ENCODE measurements around the gene FAM210B.
"Not testable (repeated sequence)": the region's sequence is repeated elsewhere in the genome, so short reads cannot be mapped to it uniquely, and the experiment has no call there.

FAM210B gene

DNA sequence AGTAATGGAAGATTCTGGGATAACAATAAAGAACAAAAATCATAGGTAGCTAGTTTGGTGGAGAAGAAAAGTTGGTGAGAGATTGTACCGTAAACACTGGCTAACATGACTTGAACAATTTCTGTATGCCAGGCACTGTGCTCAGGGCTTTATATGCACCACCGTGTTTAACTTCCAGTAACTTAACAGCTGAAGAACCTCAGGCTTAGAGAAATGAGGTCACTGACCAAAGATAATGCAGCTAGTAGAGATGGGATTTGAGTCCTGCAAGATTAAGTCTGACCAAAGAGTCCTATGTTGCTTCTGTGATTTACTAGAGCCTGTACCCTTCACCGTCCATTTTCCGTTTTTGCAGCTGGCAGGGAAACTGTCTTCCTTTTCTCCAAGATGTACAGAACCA, 36.4 kb downstream of the FAM210B start:
- CTCF ChIA-PET, result interaction anchor here (0.9 to 3.4 kb wide), 9 partner anchors 15 to 121 kb away, joined by 3 to 22 read pairs (median 3); partner anchors contain the start of gene CASS4
- H3K4me1 ChIP-seq (ENCODE audit: control extremely low read depth in 1 of 4, control insufficient read depth in 4 of 4, insufficient read depth in 4 of 4, low read length in 3 of 4), result peaks cover 17 to 28% (median 18%) of the 10 kb centered on the region in 4 experiments
- H3K27me3 ChIP-seq (replicated peaks in 2 of 5; ENCODE audit: control insufficient read depth in 4 of 5, insufficient read depth in 5 of 5, low read length in 4 of 5), result no peaks in the 10 kb centered on the region
- DNase-seq, result no peak
- no peak overlapping the region for H3K4me3 ChIP-seq (ENCODE audit: control insufficient read depth in 1 of 7, extremely low read depth in 1 of 7, insufficient read depth in 4 of 7, low read depth in 2 of 7, low read length in 6 of 7)
- H3K9me3 ChIP-seq (ENCODE audit: control extremely low read depth in 1 of 5, control insufficient read depth in 4 of 5, insufficient read depth in 2 of 5, low read depth in 1 of 5, low read length in 4 of 5), result no peaks in the 10 kb centered on the region
- H3K27ac ChIP-seq (ENCODE audit: insufficient read depth in 1 of 2, low read depth in 1 of 2, low read length in 2 of 2, poor library complexity in 1 of 2, severe bottlenecking in 2 of 2), result no peak overlapping the region
- peaks cover 16 to 49% (median 37%) of the 10 kb centered on the region in 4 experiments for H3K36me3 ChIP-seq (ENCODE audit: control insufficient read depth in 4 of 4, insufficient read depth in 4 of 4, low read length in 3 of 4)
- POLR2A ChIA-PET, result no interaction called here
- 96% methylated on average over 4 of the region's 4 CpGs for WGBS (ENCODE audit: insufficient coverage)

DNA sequence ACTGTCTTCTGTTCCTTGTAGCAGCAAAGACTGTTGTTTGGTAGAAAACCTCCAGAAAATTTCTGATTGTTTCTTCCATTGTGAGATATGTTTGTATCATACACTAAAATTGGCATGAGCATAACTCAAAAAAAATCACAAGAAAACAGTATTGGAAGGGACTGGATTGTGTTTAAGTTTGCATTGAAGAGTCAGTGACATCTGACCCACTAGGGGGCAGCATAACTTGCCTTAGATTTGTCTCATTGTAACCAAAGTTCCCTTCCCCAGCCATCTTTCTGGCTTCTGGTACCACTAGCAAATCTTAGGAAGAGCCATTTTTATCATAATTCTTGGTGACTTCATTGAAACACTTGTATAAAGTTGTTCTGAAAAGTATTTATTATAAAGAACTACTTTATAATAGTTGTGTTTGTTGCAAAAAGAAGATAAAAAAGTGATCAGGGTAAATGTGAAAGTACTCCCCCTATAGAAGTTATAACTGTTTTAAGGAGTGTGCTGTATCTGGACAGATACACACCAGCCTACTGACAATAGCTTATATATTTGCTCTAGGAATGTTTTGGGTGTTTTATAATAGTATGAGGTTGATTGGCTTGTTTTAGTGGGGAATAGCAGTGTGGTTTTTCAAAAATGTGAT, 41.3 kb downstream of the FAM210B start:
- Histone ChIP-seq H3K27ac (ENCODE audit: insufficient read depth in 1 of 2, low read depth in 1 of 2, low read length in 2 of 2, poor library complexity in 1 of 2, severe bottlenecking in 2 of 2) (no peak overlapping the region), H3K36me3 (ENCODE audit: control insufficient read depth in 4 of 4, insufficient read depth in 4 of 4, low read length in 3 of 4) (peaks cover 28 to 82% (median 62%) of the 10 kb centered on the region in 4 experiments), H3K9me3 (ENCODE audit: control extremely low read depth in 1 of 5, control insufficient read depth in 4 of 5, insufficient read depth in 2 of 5, low read depth in 1 of 5, low read length in 4 of 5) (no peaks in the 10 kb centered on the region), H3K27me3 (replicated peaks in 2 of 5; ENCODE audit: control insufficient read depth in 4 of 5, insufficient read depth in 5 of 5, low read length in 4 of 5) (no peaks in the 10 kb centered on the region), H3K4me3 (ENCODE audit: control insufficient read depth in 1 of 7, extremely low read depth in 1 of 7, insufficient read depth in 4 of 7, low read depth in 2 of 7, low read length in 6 of 7) (no peak overlapping the region), H3K4me1 (ENCODE audit: control extremely low read depth in 1 of 4, control insufficient read depth in 4 of 4, insufficient read depth in 4 of 4, low read length in 3 of 4) (peaks cover 0 to 3% (median 0%) of the 10 kb centered on the region in 4 experiments)
- DNase-seq, result peak; percentile 81 to 90 (median 83)
- ChIA-PET CTCF (interaction anchor here (0.6 to 2.3 kb wide), 12 partner anchors 11 to 116 kb away, joined by 3 to 6 read pairs (median 3); partner anchors contain the start of genes CASS4 and RTF2), POLR2A (no interaction called here)

DNA sequence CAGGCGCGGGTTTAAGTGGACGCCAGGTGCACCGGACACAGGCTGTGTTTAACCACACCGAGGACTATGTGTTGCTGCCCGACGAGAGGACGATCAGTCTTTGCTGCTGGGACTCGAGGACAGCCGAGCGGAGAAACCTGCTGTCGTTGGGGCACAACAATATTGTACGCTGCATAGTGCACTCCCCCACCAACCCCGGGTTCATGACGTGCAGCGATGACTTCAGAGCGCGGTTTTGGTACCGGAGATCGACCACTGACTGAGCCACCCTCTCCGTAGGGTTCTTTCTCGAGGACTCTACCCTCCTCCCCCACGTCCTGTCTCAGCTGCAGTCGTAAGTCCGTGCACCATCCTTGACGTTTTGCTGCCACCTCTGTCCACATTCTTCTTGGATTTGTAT, 44.7 kb downstream of the FAM210B start:
- ChIA-PET CTCF (interaction anchor here (0.6 kb wide), 1 partner anchor 96 kb away, joined by 3 read pairs; no protein-coding TSS in a partner anchor), POLR2A (no interaction called here)
- no peak for DNase-seq
- Histone ChIP-seq H3K27ac (ENCODE audit: insufficient read depth in 1 of 2, low read depth in 1 of 2, low read length in 2 of 2, poor library complexity in 1 of 2, severe bottlenecking in 2 of 2) (no peak overlapping the region), H3K27me3 (replicated peaks in 2 of 5; ENCODE audit: control insufficient read depth in 4 of 5, insufficient read depth in 5 of 5, low read length in 4 of 5) (no peaks in the 10 kb centered on the region), H3K9me3 (ENCODE audit: control extremely low read depth in 1 of 5, control insufficient read depth in 4 of 5, insufficient read depth in 2 of 5, low read depth in 1 of 5, low read length in 4 of 5) (no peaks in the 10 kb centered on the region), H3K4me1 (ENCODE audit: control extremely low read depth in 1 of 4, control insufficient read depth in 4 of 4, insufficient read depth in 4 of 4, low read length in 3 of 4) (peaks cover 0 to 3% (median 0%) of the 10 kb centered on the region in 4 experiments), H3K4me3 (ENCODE audit: control insufficient read depth in 1 of 7, extremely low read depth in 1 of 7, insufficient read depth in 4 of 7, low read depth in 2 of 7, low read length in 6 of 7) (no peak overlapping the region), H3K36me3 (ENCODE audit: control insufficient read depth in 4 of 4, insufficient read depth in 4 of 4, low read length in 3 of 4) (peaks cover 25 to 77% (median 55%) of the 10 kb centered on the region in 4 experiments)
- 97% methylated on average over 22 of the region's 26 CpGs for WGBS (ENCODE audit: insufficient coverage)

DNA sequence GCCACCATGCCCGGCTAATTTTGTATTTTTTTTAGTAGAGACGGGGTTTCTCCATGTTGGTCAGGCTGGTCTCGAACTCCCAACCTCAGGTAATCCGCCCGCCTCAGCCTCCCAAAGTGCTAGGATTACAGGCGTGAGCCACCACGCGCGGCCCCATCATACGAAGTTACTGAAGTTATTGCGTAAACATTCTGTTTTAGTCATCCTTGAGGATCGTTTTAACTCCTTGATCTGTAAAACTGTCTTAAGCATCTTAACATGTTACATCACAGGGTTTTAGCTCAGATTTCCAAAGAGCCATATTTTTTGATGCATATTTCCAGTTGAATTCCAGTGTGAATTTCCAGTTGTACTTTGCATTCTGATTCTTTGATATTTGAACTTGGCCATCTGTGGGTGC, 46.6 kb downstream of the FAM210B start:
- WGBS (ENCODE audit: insufficient coverage), result 99% methylated on average over 12 of the region's 12 CpGs
- H3K9me3 ChIP-seq (ENCODE audit: control extremely low read depth in 1 of 5, control insufficient read depth in 4 of 5, insufficient read depth in 2 of 5, low read depth in 1 of 5, low read length in 4 of 5); H3K27me3 ChIP-seq (replicated peaks in 2 of 5; ENCODE audit: control insufficient read depth in 4 of 5, insufficient read depth in 5 of 5, low read length in 4 of 5); DNase-seq; H3K4me3 ChIP-seq (ENCODE audit: control insufficient read depth in 1 of 7, extremely low read depth in 1 of 7, insufficient read depth in 4 of 7, low read depth in 2 of 7, low read length in 6 of 7); POLR2A ChIA-PET; H3K27ac ChIP-seq (ENCODE audit: insufficient read depth in 1 of 2, low read depth in 1 of 2, low read length in 2 of 2, poor library complexity in 1 of 2, severe bottlenecking in 2 of 2): not testable (repeated sequence)
- CTCF ChIA-PET, result interaction anchor here (1.0 kb wide), 1 partner anchor 12 kb away, joined by 3 read pairs; no protein-coding TSS in a partner anchor
- Histone ChIP-seq H3K36me3 (ENCODE audit: control insufficient read depth in 4 of 4, insufficient read depth in 4 of 4, low read length in 3 of 4) (peaks cover 23 to 69% (median 45%) of the 10 kb centered on the region in 4 experiments), H3K4me1 (ENCODE audit: control extremely low read depth in 1 of 4, control insufficient read depth in 4 of 4, insufficient read depth in 4 of 4, low read length in 3 of 4) (peaks cover 0 to 14% (median 2%) of the 10 kb centered on the region in 4 experiments)

DNA sequence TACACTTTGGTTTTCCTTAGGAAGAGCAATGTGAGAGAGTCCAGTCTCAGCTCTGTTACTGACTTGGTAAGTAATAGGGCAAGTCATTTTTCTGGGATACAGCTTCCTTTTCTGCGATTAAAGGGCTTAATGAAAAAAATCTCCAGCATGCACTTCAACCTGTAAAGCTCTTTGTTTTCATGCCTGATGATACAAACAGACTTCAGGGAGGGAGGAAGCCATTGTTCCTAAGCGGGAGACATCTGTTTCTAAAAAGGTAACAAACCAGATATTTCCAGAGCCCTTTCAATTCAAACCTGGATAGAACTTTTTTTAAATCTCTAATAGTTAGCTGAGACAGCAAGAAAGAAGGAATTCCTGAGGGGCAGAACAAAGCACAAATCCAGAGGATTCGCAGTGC, 48.1 kb downstream of the FAM210B start:
- H3K9me3 ChIP-seq (ENCODE audit: control extremely low read depth in 1 of 5, control insufficient read depth in 4 of 5, insufficient read depth in 2 of 5, low read depth in 1 of 5, low read length in 4 of 5), result no peaks in the 10 kb centered on the region
- peaks cover 5 to 26% (median 10%) of the 10 kb centered on the region in 4 experiments for H3K4me1 ChIP-seq (ENCODE audit: control extremely low read depth in 1 of 4, control insufficient read depth in 4 of 4, insufficient read depth in 4 of 4, low read length in 3 of 4)
- H3K36me3 ChIP-seq (ENCODE audit: control insufficient read depth in 4 of 4, insufficient read depth in 4 of 4, low read length in 3 of 4), result peaks cover 16 to 58% (median 38%) of the 10 kb centered on the region in 4 experiments
- H3K27ac ChIP-seq (ENCODE audit: insufficient read depth in 1 of 2, low read depth in 1 of 2, low read length in 2 of 2, poor library complexity in 1 of 2, severe bottlenecking in 2 of 2), result no peak overlapping the region
- no peak for DNase-seq
- H3K27me3 ChIP-seq (replicated peaks in 2 of 5; ENCODE audit: control insufficient read depth in 4 of 5, insufficient read depth in 5 of 5, low read length in 4 of 5), result no peaks in the 10 kb centered on the region
- POLR2A ChIA-PET, result no interaction called here
- H3K4me3 ChIP-seq (ENCODE audit: control insufficient read depth in 1 of 7, extremely low read depth in 1 of 7, insufficient read depth in 4 of 7, low read depth in 2 of 7, low read length in 6 of 7), result no peak overlapping the region
- 100% methylated on average over 2 of the region's 3 CpGs for WGBS (ENCODE audit: insufficient coverage)
- CTCF ChIA-PET, result interaction anchor here (0.8 to 1.9 kb wide), 5 partner anchors 9 to 67 kb away, joined by 3 to 5 read pairs (median 3); partner anchors contain the start of genes AURKA and CSTF1

DNA sequence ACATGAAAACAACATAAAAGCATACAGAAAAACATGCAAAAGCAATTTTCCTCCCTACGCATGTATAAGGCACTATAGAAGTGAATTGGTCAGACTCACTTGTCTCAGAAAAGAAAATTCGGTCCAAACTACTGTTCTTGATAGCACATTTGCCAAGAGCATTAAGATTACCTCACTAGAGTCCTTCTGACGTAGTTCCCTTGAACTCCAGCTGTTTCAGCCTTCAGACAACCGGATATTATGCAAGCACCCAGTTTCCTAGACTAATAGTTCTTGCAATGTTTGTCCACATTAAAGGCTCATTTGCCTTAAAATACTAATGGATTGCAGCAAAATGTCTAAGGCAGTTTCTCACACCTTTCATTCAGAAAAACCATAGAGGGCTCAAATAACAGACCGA, 50.7 kb downstream of the FAM210B start:
- peak in 2 of 3 donors; percentile 28 to 71 for DNase-seq
- Histone ChIP-seq H3K4me3 (ENCODE audit: control insufficient read depth in 1 of 7, extremely low read depth in 1 of 7, insufficient read depth in 4 of 7, low read depth in 2 of 7, low read length in 6 of 7) (no peak overlapping the region), H3K27me3 (replicated peaks in 2 of 5; ENCODE audit: control insufficient read depth in 4 of 5, insufficient read depth in 5 of 5, low read length in 4 of 5) (no peaks in the 10 kb centered on the region), H3K4me1 (ENCODE audit: control extremely low read depth in 1 of 4, control insufficient read depth in 4 of 4, insufficient read depth in 4 of 4, low read length in 3 of 4) (peaks cover 6 to 51% (median 19%) of the 10 kb centered on the region in 4 experiments), H3K27ac (ENCODE audit: insufficient read depth in 1 of 2, low read depth in 1 of 2, low read length in 2 of 2, poor library complexity in 1 of 2, severe bottlenecking in 2 of 2) (no peak overlapping the region), H3K9me3 (ENCODE audit: control extremely low read depth in 1 of 5, control insufficient read depth in 4 of 5, insufficient read depth in 2 of 5, low read depth in 1 of 5, low read length in 4 of 5) (no peaks in the 10 kb centered on the region), H3K36me3 (ENCODE audit: control insufficient read depth in 4 of 4, insufficient read depth in 4 of 4, low read length in 3 of 4) (peaks cover 11 to 40% (median 24%) of the 10 kb centered on the region in 4 experiments)
- POLR2A ChIA-PET, result no interaction called here
- CTCF ChIA-PET, result interaction anchor here (0.8 to 4.2 kb wide), 6 partner anchors 9 to 107 kb away, joined by 3 to 22 read pairs (median 4); partner anchors contain the start of genes AURKA and CSTF1
- 52% methylated on average over 3 of the region's 5 CpGs for WGBS (ENCODE audit: insufficient coverage)

DNA sequence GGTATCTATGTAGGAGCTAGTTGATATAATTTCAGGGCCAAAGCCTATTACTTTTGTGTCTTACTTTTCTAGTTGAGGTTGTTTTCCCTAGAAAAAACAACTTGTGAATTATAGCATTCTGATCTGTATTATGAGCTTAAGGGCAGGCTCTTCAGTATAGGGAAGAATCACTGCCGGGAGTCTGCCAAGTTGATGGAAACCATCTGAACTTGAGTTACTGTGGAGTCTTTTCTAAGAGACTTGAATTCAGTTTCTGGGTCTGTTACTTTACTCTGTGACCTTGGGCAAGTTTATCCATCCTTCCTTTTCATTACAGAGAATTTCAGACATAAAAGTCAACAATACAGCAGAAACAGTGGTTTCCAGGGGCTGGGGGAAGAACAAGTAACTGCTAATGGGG, 51.2 kb downstream of the FAM210B start:
- Histone ChIP-seq H3K4me1 (ENCODE audit: control extremely low read depth in 1 of 4, control insufficient read depth in 4 of 4, insufficient read depth in 4 of 4, low read length in 3 of 4) (peaks cover 6 to 55% (median 20%) of the 10 kb centered on the region in 4 experiments), H3K27ac (ENCODE audit: insufficient read depth in 1 of 2, low read depth in 1 of 2, low read length in 2 of 2, poor library complexity in 1 of 2, severe bottlenecking in 2 of 2) (no peak overlapping the region), H3K27me3 (replicated peaks in 2 of 5; ENCODE audit: control insufficient read depth in 4 of 5, insufficient read depth in 5 of 5, low read length in 4 of 5) (no peaks in the 10 kb centered on the region), H3K36me3 (ENCODE audit: control insufficient read depth in 4 of 4, insufficient read depth in 4 of 4, low read length in 3 of 4) (peaks cover 11 to 37% (median 21%) of the 10 kb centered on the region in 4 experiments), H3K9me3 (ENCODE audit: control extremely low read depth in 1 of 5, control insufficient read depth in 4 of 5, insufficient read depth in 2 of 5, low read depth in 1 of 5, low read length in 4 of 5) (no peaks in the 10 kb centered on the region), H3K4me3 (ENCODE audit: control insufficient read depth in 1 of 7, extremely low read depth in 1 of 7, insufficient read depth in 4 of 7, low read depth in 2 of 7, low read length in 6 of 7) (no peak overlapping the region)
- no peak for DNase-seq
- WGBS (ENCODE audit: insufficient coverage), result 100% methylated on average over 1 of the region's 1 CpG
- ChIA-PET CTCF (interaction anchor here (0.8 to 4.2 kb wide), 6 partner anchors 9 to 106 kb away, joined by 3 to 22 read pairs (median 4); partner anchors contain the start of genes AURKA and CSTF1), POLR2A (no interaction called here)

Measured in common myeloid progenitor, CD34-positive (primary cell).